ENCODE measurements around the gene PKN2.
"Not testable (repeated sequence)": the region's sequence is repeated elsewhere in the genome, so short reads cannot be mapped to it uniquely, and the experiment has no call there.

PKN2 gene

GRCh38 chr1:88698764-88699163 lies 14.7 kb downstream of the PKN2 start:
- Mint-ChIP-seq H3K4me3 (no peak overlapping the region), H3K9me3 (no peaks in the 10 kb centered on the region), H3K27me3 (ENCODE audit: low read depth) (no peaks in the 10 kb centered on the region), H3K4me1 (ENCODE audit: low read depth) (peaks cover 8% of the 10 kb centered on the region), H3K27ac (no peak overlapping the region), H3K36me3 (ENCODE audit: low read depth) (peaks cover 12% of the 10 kb centered on the region)

GRCh38 chr1:88700425-88701013 lies 16.4 kb downstream of the PKN2 start:
- no peak overlapping the region for H3K4me3 Mint-ChIP-seq
- H3K36me3 Mint-ChIP-seq (ENCODE audit: low read depth): peaks cover 13% of the 10 kb centered on the region
- no peaks in the 10 kb centered on the region for H3K27me3 Mint-ChIP-seq (ENCODE audit: low read depth)
- peaks cover 5% of the 10 kb centered on the region for H3K4me1 Mint-ChIP-seq (ENCODE audit: low read depth)
- H3K27ac Mint-ChIP-seq: no peak overlapping the region
- H3K9me3 Mint-ChIP-seq: no peaks in the 10 kb centered on the region

- H3K27ac Mint-ChIP-seq: no peak overlapping the region
- H3K4me1 Mint-ChIP-seq (ENCODE audit: low read depth): peaks cover 5% of the 10 kb centered on the region
- no peaks in the 10 kb centered on the region for H3K9me3 Mint-ChIP-seq
- peaks cover 13% of the 10 kb centered on the region for H3K36me3 Mint-ChIP-seq (ENCODE audit: low read depth)
- H3K27me3 Mint-ChIP-seq (ENCODE audit: low read depth): no peaks in the 10 kb centered on the region
- no peak overlapping the region for H3K4me3 Mint-ChIP-seq
Observed at GRCh38 chr1:88701275-88701674, 17.2 kb downstream of the PKN2 start.

GRCh38 chr1:88701793-88702192 lies 17.7 kb downstream of the PKN2 start:
- H3K4me1 Mint-ChIP-seq (ENCODE audit: low read depth); H3K9me3 Mint-ChIP-seq; H3K27me3 Mint-ChIP-seq (ENCODE audit: low read depth); H3K27ac Mint-ChIP-seq; H3K4me3 Mint-ChIP-seq: not testable (repeated sequence)
- peaks cover 13% of the 10 kb centered on the region for H3K36me3 Mint-ChIP-seq (ENCODE audit: low read depth)

- H3K4me1 Mint-ChIP-seq (ENCODE audit: low read depth): peaks cover 4% of the 10 kb centered on the region
- no peaks in the 10 kb centered on the region for H3K27me3 Mint-ChIP-seq (ENCODE audit: low read depth)
- no peak overlapping the region for H3K27ac Mint-ChIP-seq
- H3K4me3 Mint-ChIP-seq: no peak overlapping the region
- peaks cover under 1% of the 10 kb centered on the region for H3K9me3 Mint-ChIP-seq
- peaks cover 9% of the 10 kb centered on the region for H3K36me3 Mint-ChIP-seq (ENCODE audit: low read depth)
Observed at GRCh38 chr1:88708011-88708410, 23.9 kb downstream of the PKN2 start.

- Mint-ChIP-seq H3K9me3 (peaks cover 18% of the 10 kb centered on the region), H3K36me3 (ENCODE audit: low read depth) (peaks cover 21% of the 10 kb centered on the region)
- not testable (repeated sequence) for H3K27ac Mint-ChIP-seq; H3K4me1 Mint-ChIP-seq (ENCODE audit: low read depth); H3K4me3 Mint-ChIP-seq; H3K27me3 Mint-ChIP-seq (ENCODE audit: low read depth)
Observed at GRCh38 chr1:88712907-88713306, 28.8 kb downstream of the PKN2 start.

- H3K27me3 Mint-ChIP-seq (ENCODE audit: low read depth); H3K4me3 Mint-ChIP-seq; H3K4me1 Mint-ChIP-seq (ENCODE audit: low read depth); H3K27ac Mint-ChIP-seq: not testable (repeated sequence)
- peaks cover 14% of the 10 kb centered on the region for H3K36me3 Mint-ChIP-seq (ENCODE audit: low read depth)
- peaks cover 18% of the 10 kb centered on the region for H3K9me3 Mint-ChIP-seq
Observed at GRCh38 chr1:88716571-88716970, 32.5 kb downstream of the PKN2 start.

GRCh38 chr1:88722492-88722891 lies 38.4 kb downstream of the PKN2 start:
- H3K4me3 Mint-ChIP-seq: no peak overlapping the region
- no peak overlapping the region for H3K27ac Mint-ChIP-seq
- H3K27me3 Mint-ChIP-seq (ENCODE audit: low read depth): no peaks in the 10 kb centered on the region
- peaks cover 6% of the 10 kb centered on the region for H3K4me1 Mint-ChIP-seq (ENCODE audit: low read depth)
- no peaks in the 10 kb centered on the region for H3K9me3 Mint-ChIP-seq
- peaks cover 2% of the 10 kb centered on the region for H3K36me3 Mint-ChIP-seq (ENCODE audit: low read depth)

GRCh38 chr1:88726697-88727096 lies 42.6 kb downstream of the PKN2 start:
- Mint-ChIP-seq H3K9me3 (no peaks in the 10 kb centered on the region), H3K27me3 (ENCODE audit: low read depth) (no peaks in the 10 kb centered on the region), H3K27ac (no peak overlapping the region), H3K4me3 (no peak overlapping the region), H3K36me3 (ENCODE audit: low read depth) (peaks cover 5% of the 10 kb centered on the region), H3K4me1 (ENCODE audit: low read depth) (peaks cover 12% of the 10 kb centered on the region)

- Mint-ChIP-seq H3K27ac (no peak overlapping the region), H3K27me3 (ENCODE audit: low read depth) (no peaks in the 10 kb centered on the region), H3K4me1 (ENCODE audit: low read depth) (peaks cover 11% of the 10 kb centered on the region), H3K36me3 (ENCODE audit: low read depth) (peaks cover 4% of the 10 kb centered on the region), H3K9me3 (no peaks in the 10 kb centered on the region), H3K4me3 (no peak overlapping the region)
Observed at GRCh38 chr1:88727205-88727604, 43.1 kb downstream of the PKN2 start.

- H3K4me1 Mint-ChIP-seq (ENCODE audit: low read depth): peaks cover 8% of the 10 kb centered on the region
- no peaks in the 10 kb centered on the region for H3K9me3 Mint-ChIP-seq
- no peak overlapping the region for H3K27ac Mint-ChIP-seq
- no peaks in the 10 kb centered on the region for H3K27me3 Mint-ChIP-seq (ENCODE audit: low read depth)
- peaks cover 10% of the 10 kb centered on the region for H3K36me3 Mint-ChIP-seq (ENCODE audit: low read depth)
- H3K4me3 Mint-ChIP-seq: no peak overlapping the region
Observed at GRCh38 chr1:88729297-88729696, 45.2 kb downstream of the PKN2 start.

- H3K4me3 Mint-ChIP-seq: no peak overlapping the region
- H3K27ac Mint-ChIP-seq: no peak overlapping the region
Observed at GRCh38 chr1:88730132-88730675, 46.1 kb downstream of the PKN2 start.

GRCh38 chr1:88730995-88731394 lies 46.9 kb downstream of the PKN2 start:
- no peak overlapping the region for H3K27ac Mint-ChIP-seq
- no peaks in the 10 kb centered on the region for H3K27me3 Mint-ChIP-seq (ENCODE audit: low read depth)
- no peak overlapping the region for H3K4me3 Mint-ChIP-seq
- H3K36me3 Mint-ChIP-seq (ENCODE audit: low read depth): peaks cover 21% of the 10 kb centered on the region
- peaks cover 11% of the 10 kb centered on the region for H3K9me3 Mint-ChIP-seq
- H3K4me1 Mint-ChIP-seq (ENCODE audit: low read depth): peaks cover 12% of the 10 kb centered on the region

More at GRCh38 chr1:88730132-88730675, 46.1 kb downstream of the PKN2 start:
- H3K27me3 Mint-ChIP-seq (ENCODE audit: low read depth): no peaks in the 10 kb centered on the region
- peaks cover 15% of the 10 kb centered on the region for H3K36me3 Mint-ChIP-seq (ENCODE audit: low read depth)
- peaks cover 3% of the 10 kb centered on the region for H3K9me3 Mint-ChIP-seq
- peaks cover 12% of the 10 kb centered on the region for H3K4me1 Mint-ChIP-seq (ENCODE audit: low read depth)

GRCh38 chr1:88731475-88732269 lies 47.6 kb downstream of the PKN2 start:
- Mint-ChIP-seq H3K27ac (no peak overlapping the region), H3K4me1 (ENCODE audit: low read depth) (peaks cover 14% of the 10 kb centered on the region), H3K36me3 (ENCODE audit: low read depth) (peaks cover 25% of the 10 kb centered on the region), H3K9me3 (peaks cover 12% of the 10 kb centered on the region), H3K27me3 (ENCODE audit: low read depth) (no peaks in the 10 kb centered on the region), H3K4me3 (no peak overlapping the region)

GRCh38 chr1:88735382-88735781 lies 51.3 kb downstream of the PKN2 start:
- H3K4me3 Mint-ChIP-seq: no peak overlapping the region
- peaks cover 12% of the 10 kb centered on the region for H3K9me3 Mint-ChIP-seq
- H3K27me3 Mint-ChIP-seq (ENCODE audit: low read depth): no peaks in the 10 kb centered on the region
- H3K36me3 Mint-ChIP-seq (ENCODE audit: low read depth): peaks cover 23% of the 10 kb centered on the region
- H3K4me1 Mint-ChIP-seq (ENCODE audit: low read depth): peaks cover 23% of the 10 kb centered on the region
- no peak overlapping the region for H3K27ac Mint-ChIP-seq

Measured in T-helper 1 cell treated with Interleukin-12 subunit alpha and Interleukin-12 subunit beta and Interleukin-4 antibody, amounts not matched to agents 30 μg/mL and 1 μg/mL, for 36 hours (primary cell).